ENCODE results near the gene THADA. TPM values are rescaled to one million over a fixed set of nuclear protein-coding genes. Genes with fewer than 3 reads are reported as not detected.

The THADA gene
- total RNA-seq, 1 donor = 33.2 TPM

- peak; percentile 89 for DNase-seq (ENCODE audit: low read depth)
- TF ChIP-seq CTCF (IDR thresholded peaks at IDR 0.05; ENCODE audit: insufficient read depth, low read depth, low read length) = no peak
- H3K4me3 ChIP-seq (ENCODE audit: low read depth, low read length) = no peak overlapping the region
Observed at GRCh38 chr2:43333656-43334144, 262.1 kb downstream of the THADA start.

DNA sequence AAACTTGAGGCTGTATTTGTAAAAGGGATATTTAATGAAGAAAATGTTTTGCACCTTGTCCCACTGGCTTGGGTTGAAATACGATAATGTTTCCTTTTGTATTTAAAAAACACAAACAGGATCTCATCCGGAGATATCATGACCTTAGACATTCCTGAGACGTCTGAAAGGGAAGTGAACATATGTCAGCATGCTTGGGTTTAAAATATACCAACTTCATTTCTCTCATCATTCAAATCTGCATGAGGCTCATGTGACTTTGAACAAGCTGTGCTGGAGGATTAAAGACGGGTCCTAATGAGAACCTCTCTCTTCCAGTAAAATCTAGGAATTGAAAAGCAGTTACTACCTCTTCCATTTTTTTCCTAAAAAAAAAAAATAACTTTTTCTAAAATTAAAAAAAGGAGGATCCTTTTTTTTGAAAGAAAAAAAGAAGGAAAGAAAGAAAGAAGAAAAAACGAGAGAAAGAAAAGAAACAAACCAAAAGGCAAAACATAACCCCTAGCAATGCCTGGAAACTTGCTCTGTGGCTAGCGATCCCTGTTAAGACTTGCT is 262.7 kb downstream of the THADA start:
- H3K4me3 ChIP-seq (ENCODE audit: low read depth, low read length) = no peak overlapping the region
- no peak for TF ChIP-seq CTCF (IDR thresholded peaks at IDR 0.05; ENCODE audit: insufficient read depth, low read depth, low read length)
- peak; percentile 49 for DNase-seq (ENCODE audit: low read depth)

- no peak overlapping the region for H3K4me3 ChIP-seq (ENCODE audit: low read depth, low read length)
- no peak for DNase-seq (ENCODE audit: low read depth)
- TF ChIP-seq CTCF (IDR thresholded peaks at IDR 0.05; ENCODE audit: insufficient read depth, low read depth, low read length) = no peak
Observed at GRCh38 chr2:43332653-43333052, 263.2 kb downstream of the THADA start.

DNA sequence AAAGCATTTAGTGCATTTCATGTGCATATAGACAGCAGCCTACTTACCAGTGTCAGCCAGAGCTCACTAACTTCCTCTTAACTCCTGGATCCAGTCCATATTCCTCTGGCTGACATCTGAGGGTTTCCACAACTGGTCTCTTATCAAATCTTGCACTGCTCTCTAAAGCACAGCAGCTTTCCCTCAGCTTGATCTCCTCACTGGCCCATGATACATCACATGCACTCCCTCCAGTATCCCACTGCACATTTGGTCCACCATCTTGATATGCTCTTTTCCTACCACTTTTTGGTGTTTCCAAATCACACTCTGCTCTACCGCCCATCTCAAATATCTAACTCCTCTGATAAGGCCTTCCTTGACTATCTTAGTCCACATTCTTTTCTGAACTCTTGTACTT is 264.4 kb downstream of the THADA start:
- no peak overlapping the region for H3K4me3 ChIP-seq (ENCODE audit: low read depth, low read length)
- no peak for TF ChIP-seq CTCF (IDR thresholded peaks at IDR 0.05; ENCODE audit: insufficient read depth, low read depth, low read length)
- DNase-seq (ENCODE audit: low read depth) = peak; percentile 77

- no peak for DNase-seq (ENCODE audit: low read depth)
- TF ChIP-seq CTCF (IDR thresholded peaks at IDR 0.05; ENCODE audit: insufficient read depth, low read depth, low read length) = no peak
- H3K4me3 ChIP-seq (ENCODE audit: low read depth, low read length) = no peak overlapping the region
Observed at GRCh38 chr2:43329637-43330036, 266.2 kb downstream of the THADA start.

GRCh38 chr2:43328832-43329231 is 267.0 kb downstream of the THADA start:
- TF ChIP-seq CTCF (IDR thresholded peaks at IDR 0.05; ENCODE audit: insufficient read depth, low read depth, low read length) = no peak
- no peak for DNase-seq (ENCODE audit: low read depth)
- no peak overlapping the region for H3K4me3 ChIP-seq (ENCODE audit: low read depth, low read length)

GRCh38 chr2:43328133-43328532 is 267.7 kb downstream of the THADA start:
- DNase-seq (ENCODE audit: low read depth) = no peak
- TF ChIP-seq CTCF (IDR thresholded peaks at IDR 0.05; ENCODE audit: insufficient read depth, low read depth, low read length) = no peak
- no peak overlapping the region for H3K4me3 ChIP-seq (ENCODE audit: low read depth, low read length)

Data from fibroblast of villous mesenchyme (primary cell).